GM12801 (cell line): ENCODE results near the gene OSBPL2.

ENCODE experiments used
- CTCF ChIP-seq: IDR thresholded peaks from one replicate; pipeline ENCODE4 v1.5.1; 2011; ENCODE audit warnings: control low read depth; ENCODE audit not compliant: insufficient read length; ENCODE audit errors: extremely low read depth

OSBPL2 gene

GRCh38 chr20:62330576-62331317 is 92.4 kb downstream of the OSBPL2 start:
- no peak for TF ChIP-seq CTCF

GRCh38 chr20:62331347-62331746 is 93.0 kb downstream of the OSBPL2 start:
- TF ChIP-seq CTCF: no peak

GRCh38 chr20:62332421-62332820 is 94.1 kb downstream of the OSBPL2 start:
- no peak for TF ChIP-seq CTCF

GRCh38 chr20:62332989-62333819 is 94.9 kb downstream of the OSBPL2 start:
- TF ChIP-seq CTCF: no peak

- no peak for TF ChIP-seq CTCF
Measured at GRCh38 chr20:62333820-62334595, 95.7 kb downstream of the OSBPL2 start.

GRCh38 chr20:62334881-62335280 is 96.6 kb downstream of the OSBPL2 start:
- TF ChIP-seq CTCF: no peak

GRCh38 chr20:62335532-62335931 is 97.2 kb downstream of the OSBPL2 start:
- no peak for TF ChIP-seq CTCF
